PC-3 (cell line): Measurements from ENCODE around the gene PCDHGC4. TPM values are rescaled to one million over a fixed set of nuclear protein-coding genes. Genes with fewer than 3 reads are reported as not detected.

Experiments used
- ATAC-seq: fragments of 200-7000 bp; cut with Tn5 transposase; 2 replicates; pipeline ENCODE4 v1.9.1; 2020; ENCODE audit warnings: mild to moderate bottlenecking, moderate library complexity
- BruUV-seq: library from RNA; stranded (reverse); fragments of 400-500 nt; replicated peaks from 2 replicates; lab custom pipeline; 2021; lab: Mats Ljungman, UMichigan
- CTCF ChIA-PET: fragments of 300-600 bp; sonication (Branson Sonifier 250); formaldehyde crosslinking; loops from one replicate; lab custom pipeline; 2022; ENCODE audit warnings: antibody characterized with exemption; lab: Charles Lee
- POLR2A ChIA-PET: fragments of 300-600 bp; sonication (Branson Sonifier 250); formaldehyde crosslinking; loops from one replicate; lab custom pipeline; 2022; ENCODE audit warnings: antibody characterized with exemption; ENCODE audit not compliant: unreplicated experiment; lab: Charles Lee
- DNase-seq: peaks from one replicate; pipeline ENCODE4 v3.0.0-alpha.2; 2015
- H2AFZ ChIP-seq: fragments of 300-600 bp; sonication (generic); 2 replicates; pipeline ENCODE4 v1.6.0; 2016; ENCODE audit warnings: antibody characterized with exemption, low read length
- H3F3A ChIP-seq: fragments of 300-600 bp; sonication (generic); one replicate; pipeline ENCODE4 v1.6.0; 2017; ENCODE audit warnings: antibody characterized with exemption, low read length, control low read depth, mild to moderate bottlenecking; ENCODE audit not compliant: unreplicated experiment
- H3K27ac ChIP-seq: fragments of 300-600 bp; sonication (generic); 2 replicates; pipeline ENCODE4 v1.5.1; 2016; ENCODE audit warnings: mild to moderate bottlenecking, low read length
- H3K27me3 ChIP-seq: fragments of 300-600 bp; sonication (generic); 2 replicates; pipeline ENCODE4 v1.6.1; 2016; ENCODE audit warnings: low read length, mixed read lengths
- H3K36me3 ChIP-seq: fragments of 300-600 bp; sonication (generic); 2 replicates; pipeline ENCODE4 v1.6.1; 2016; ENCODE audit warnings: low read depth, mixed run types, low read length, mixed read lengths
- H3K4me1 ChIP-seq: fragments of 300-600 bp; sonication (generic); 2 replicates; pipeline ENCODE4 v1.5.1; 2016; ENCODE audit warnings: low read length; ENCODE audit not compliant: insufficient read depth
- H3K4me2 ChIP-seq: fragments of 300-600 bp; sonication (generic); 2 replicates; pipeline ENCODE4 v1.6.0; 2016; ENCODE audit warnings: low read length
- H3K4me3 ChIP-seq: fragments of 300-600 bp; sonication (generic); 2 replicates; pipeline ENCODE4 v1.5.1; 2016; ENCODE audit warnings: mild to moderate bottlenecking, low read length, mixed read lengths
- H3K79me2 ChIP-seq: fragments of 300-600 bp; sonication (generic); 2 replicates; pipeline ENCODE4 v1.6.1; 2017; ENCODE audit warnings: low read length, mixed read lengths
- H3K9ac ChIP-seq: fragments of 300-600 bp; sonication (generic); 2 replicates; pipeline ENCODE4 v1.6.0; 2016; ENCODE audit warnings: mild to moderate bottlenecking, low read length
- H3K9me2 ChIP-seq: fragments of 300-600 bp; sonication (generic); replicated peaks from 2 replicates; pipeline ENCODE4 v1.6.1; 2016; ENCODE audit warnings: mixed run types, low read length, mixed read lengths
- H3K9me3 ChIP-seq: fragments of 300-600 bp; sonication (generic); 2 replicates; pipeline ENCODE4 v1.6.1; 2016; ENCODE audit warnings: low read length, mixed read lengths
- H4K20me1 ChIP-seq: fragments of 300-600 bp; sonication (generic); 2 replicates; pipeline ENCODE4 v1.6.1; 2016; ENCODE audit warnings: low read length, mixed read lengths
- EZH2 ChIP-seq: fragments of 300-600 bp; sonication (generic); IDR thresholded peaks from one replicate; pipeline ENCODE4 v1.6.1; 2017; ENCODE audit warnings: antibody characterized with exemption, mild to moderate bottlenecking, low read length; ENCODE audit not compliant: unreplicated experiment
- EZH2phosphoT487 ChIP-seq: fragments of 300-600 bp; sonication (generic); IDR thresholded peaks from 2 replicates; pipeline ENCODE4 v1.6.1; 2018; ENCODE audit warnings: mild to moderate bottlenecking, antibody characterized with exemption, low read length, borderline replicate concordance
- intact Hi-C: fragments of 100-400 bp; cut with micrococcal nuclease; formaldehyde crosslinking; loops from 2 replicates; pipeline ENCODE4 v1.9.0; 2023
- total RNA-seq: library from RNA; depleted of rRNA; stranded (reverse); fragments of >200 nt; gene quantifications from 2 replicates; pipeline ENCODE4 v1.2.3, GENCODE V29; 2014
- TF ChIP-seq, protein P1 (sequence below): fragments of 300-600 bp; sonication (generic); conservative IDR thresholded peaks from 2 replicates; pipeline ENCODE4 v1.5.1; 2017; ENCODE audit warnings: antibody characterized with exemption, low read depth, mild to moderate bottlenecking, low read length

Gene PCDHGC4
- total RNA-seq, 1 experiment from 2014 or later = 0.58 TPM

DNA sequence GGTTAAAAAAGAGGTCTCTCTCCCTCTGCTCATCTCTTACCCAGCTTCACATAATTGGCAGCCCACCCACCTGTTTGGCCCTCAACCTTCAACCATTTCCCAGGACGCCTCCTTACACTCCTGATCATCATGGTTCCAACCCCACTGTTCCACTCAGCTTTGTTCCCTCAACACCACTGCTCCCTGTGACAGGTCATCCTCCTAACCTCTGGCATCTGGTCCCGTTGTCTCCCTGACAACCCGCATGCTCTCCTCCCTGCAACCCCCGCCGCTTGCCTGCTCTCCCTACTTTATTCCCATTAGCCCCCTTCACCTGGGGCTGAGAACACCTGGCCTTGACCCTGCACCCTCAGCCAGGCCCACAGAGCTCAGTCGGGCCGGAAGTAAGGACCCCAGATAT, 16.9 kb downstream of the PCDHGC4 start:
- Histone ChIP-seq H3K27ac (no peak overlapping the region), H3K9me3 (no peaks in the 10 kb centered on the region), H3K9ac (no peak overlapping the region), H2AFZ (no peak overlapping the region), H3K27me3 (no peaks in the 10 kb centered on the region), H3K9me2 (no peaks in the 10 kb centered on the region), H3K4me2 (no peak overlapping the region), H3K36me3 (no peaks in the 10 kb centered on the region), H4K20me1 (no peaks in the 10 kb centered on the region), H3K4me1 (no peaks in the 10 kb centered on the region), H3F3A (no peaks in the 10 kb centered on the region), H3K79me2 (no peaks in the 10 kb centered on the region), H3K4me3 (no peak overlapping the region)
- ChIA-PET CTCF (no interaction called here), POLR2A (no interaction called here)
- TF ChIP-seq EZH2 (no peak), EZH2phosphoT487 (no peak)
- TF ChIP-seq, protein P1, sequence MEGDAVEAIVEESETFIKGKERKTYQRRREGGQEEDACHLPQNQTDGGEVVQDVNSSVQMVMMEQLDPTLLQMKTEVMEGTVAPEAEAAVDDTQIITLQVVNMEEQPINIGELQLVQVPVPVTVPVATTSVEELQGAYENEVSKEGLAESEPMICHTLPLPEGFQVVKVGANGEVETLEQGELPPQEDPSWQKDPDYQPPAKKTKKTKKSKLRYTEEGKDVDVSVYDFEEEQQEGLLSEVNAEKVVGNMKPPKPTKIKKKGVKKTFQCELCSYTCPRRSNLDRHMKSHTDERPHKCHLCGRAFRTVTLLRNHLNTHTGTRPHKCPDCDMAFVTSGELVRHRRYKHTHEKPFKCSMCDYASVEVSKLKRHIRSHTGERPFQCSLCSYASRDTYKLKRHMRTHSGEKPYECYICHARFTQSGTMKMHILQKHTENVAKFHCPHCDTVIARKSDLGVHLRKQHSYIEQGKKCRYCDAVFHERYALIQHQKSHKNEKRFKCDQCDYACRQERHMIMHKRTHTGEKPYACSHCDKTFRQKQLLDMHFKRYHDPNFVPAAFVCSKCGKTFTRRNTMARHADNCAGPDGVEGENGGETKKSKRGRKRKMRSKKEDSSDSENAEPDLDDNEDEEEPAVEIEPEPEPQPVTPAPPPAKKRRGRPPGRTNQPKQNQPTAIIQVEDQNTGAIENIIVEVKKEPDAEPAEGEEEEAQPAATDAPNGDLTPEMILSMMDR = no peak
- no peak for ATAC-seq
- DNase-seq = no peak
- no TSS peak for BruUV-seq
- intact Hi-C loops = no loop called here

DNA sequence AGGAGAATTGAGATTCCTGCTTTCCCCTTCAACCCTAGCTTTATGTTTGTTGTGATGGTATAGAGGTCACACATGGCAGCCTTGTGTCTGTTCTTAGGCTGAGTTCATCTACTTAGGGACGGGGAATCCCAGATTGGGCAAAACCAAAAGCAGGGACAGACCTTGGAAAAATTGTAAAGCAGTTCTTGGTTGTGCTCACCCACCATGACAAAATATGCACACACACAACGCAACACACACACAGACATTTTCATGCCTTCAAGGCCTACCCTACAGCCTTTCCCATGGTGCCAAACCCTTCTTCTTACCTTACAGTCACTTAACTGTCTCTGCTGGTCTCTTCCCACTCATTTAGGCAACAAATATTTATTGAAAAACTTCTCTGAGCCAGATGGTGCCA, 18.9 kb downstream of the PCDHGC4 start:
- no peaks in the 10 kb centered on the region for H3K36me3 ChIP-seq
- H3K27me3 ChIP-seq = no peaks in the 10 kb centered on the region
- no peak overlapping the region for H2AFZ ChIP-seq
- no peak overlapping the region for H3K9ac ChIP-seq
- H3K4me1 ChIP-seq = 0 out of 2 replicates have a peak, but pooled peaks cover 4% of the 10 kb centered on the region
- ChIA-PET CTCF (no interaction called here), POLR2A (no interaction called here)
- DNase-seq (no peak), ATAC-seq (no peak)
- no peaks in the 10 kb centered on the region for H3K9me3 ChIP-seq
- no TSS peak for BruUV-seq
- no peaks in the 10 kb centered on the region for H3F3A ChIP-seq
- H3K27ac ChIP-seq = no peak overlapping the region
- intact Hi-C loops = no loop called here
- H3K4me3 ChIP-seq = no peak overlapping the region
- H3K9me2 ChIP-seq = no peaks in the 10 kb centered on the region
- TF ChIP-seq, protein P1 = no peak
- H3K79me2 ChIP-seq = no peaks in the 10 kb centered on the region
- no peaks in the 10 kb centered on the region for H4K20me1 ChIP-seq
- H3K4me2 ChIP-seq = no peak overlapping the region

DNA sequence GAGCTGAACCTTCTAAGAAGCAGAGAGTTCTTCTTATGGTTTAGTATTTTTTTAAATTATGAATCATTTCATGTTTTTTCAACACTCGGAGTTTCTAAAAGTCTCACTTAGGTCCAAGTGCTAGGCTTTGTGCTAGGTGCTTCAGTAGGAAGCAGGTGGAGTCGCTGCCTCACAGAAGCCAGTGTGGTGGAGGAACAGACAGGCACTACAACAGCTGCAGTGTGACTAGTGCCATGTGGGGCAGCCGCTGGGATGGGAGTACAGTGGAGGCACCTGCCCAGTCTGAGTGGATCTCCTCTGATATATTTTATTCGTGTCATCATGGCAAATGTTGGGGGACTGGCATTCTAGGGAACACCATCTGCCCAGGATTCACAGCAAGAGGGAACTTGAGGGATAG, 19.4 kb downstream of the PCDHGC4 start:
- no peak overlapping the region for H3K9ac ChIP-seq
- DNase-seq = no peak
- no peaks in the 10 kb centered on the region for H3K36me3 ChIP-seq
- H3K9me3 ChIP-seq = no peaks in the 10 kb centered on the region
- H3K9me2 ChIP-seq = no peaks in the 10 kb centered on the region
- ChIA-PET POLR2A (no interaction called here), CTCF (no interaction called here)
- H3K79me2 ChIP-seq = no peaks in the 10 kb centered on the region
- no peak overlapping the region for H3K4me2 ChIP-seq
- peaks cover 7% of the 10 kb centered on the region; the same call in 1 of the 2 replicates for H3K4me1 ChIP-seq
- H3K4me3 ChIP-seq = no peak overlapping the region
- intact Hi-C loops = no loop called here
- H4K20me1 ChIP-seq = no peaks in the 10 kb centered on the region
- no TSS peak for BruUV-seq
- H3F3A ChIP-seq = no peaks in the 10 kb centered on the region
- ATAC-seq = no peak
- H3K27ac ChIP-seq = no peak overlapping the region
- TF ChIP-seq EZH2 (no peak), EZH2phosphoT487 (no peak)
- TF ChIP-seq, protein P1 = no peak
- no peak overlapping the region for H2AFZ ChIP-seq
- no peaks in the 10 kb centered on the region for H3K27me3 ChIP-seq
